Bronchial smooth muscle cell (primary cell): ENCODE measurements around the gene PELI1. TPM values are rescaled to one million over a fixed set of nuclear protein-coding genes. Genes with fewer than 3 reads are reported as not detected.

ENCODE experiments used
- total RNA-seq: library from RNA; depleted of rRNA; stranded (reverse); fragments of >200 nt; gene quantifications from 2 replicates; pipeline ENCODE4 v1.2.1, GENCODE V29; 2014

Gene PELI1
- 4.2 and 6.0 TPM in 2 replicates for total RNA-seq

GRCh38 chr2:64144057-64145013, at the start of gene PELI1:
Gene PELI1 (minus strand): TSS chr2:64144420. CDS start chr2:64108310, 36,110 bp downstream.

Other genes starting within 250 kb of the PELI1 start
- gene VPS54, start 125.0 kb downstream of the PELI1 start, total RNA-seq, result 13.1 and 15.1 TPM in 2 replicates